OCI-LY7 (cell line): ENCODE results near the gene PTPRB. TPM values are rescaled to one million over a fixed set of nuclear protein-coding genes. Genes with fewer than 3 reads are reported as not detected.
"Not testable (repeated sequence)": the region's sequence is repeated elsewhere in the genome, so short reads cannot be mapped to it uniquely, and the experiment has no call there.

Experiments
- BruUV-seq: library from RNA; stranded (reverse); fragments of 400-500 nt; replicated peaks from 2 replicates; lab custom pipeline; 2021; lab: Mats Ljungman, UMichigan
- CTCF ChIA-PET: fragments of 300-600 bp; sonication (Branson Sonifier 250); formaldehyde crosslinking; loops from one replicate; lab custom pipeline; 2022; ENCODE audit warnings: antibody characterized with exemption; ENCODE audit not compliant: unreplicated experiment; lab: Charles Lee
- POLR2A ChIA-PET: fragments of 300-600 bp; sonication (Branson Sonifier 250); formaldehyde crosslinking; loops from one replicate; lab custom pipeline; 2022; ENCODE audit warnings: antibody characterized with exemption; lab: Charles Lee
- DNase-seq: peaks from one replicate; pipeline ENCODE4 v3.0.0-alpha.2; 2015; ENCODE audit warnings: low spot score
- H2AFZ ChIP-seq: fragments of 200-600 bp; sonication (generic), shearing (Covaris generic); 2 replicates; pipeline ENCODE4 v1.6.1; 2014; ENCODE audit warnings: mild to moderate bottlenecking, antibody characterized with exemption, low read length, moderate library complexity
- H3K27ac ChIP-seq: fragments of 200-600 bp; sonication (generic); 2 replicates; pipeline ENCODE4 v1.5.1; 2014; ENCODE audit warnings: mixed run types, low read depth, mild to moderate bottlenecking, moderate library complexity, low read length, inconsistent platforms; ENCODE audit not compliant: poor library complexity, severe bottlenecking
- H3K36me3 ChIP-seq: fragments of 200-600 bp; sonication (generic); 2 replicates; pipeline ENCODE4 v1.6.1; 2014; ENCODE audit warnings: mild to moderate bottlenecking, antibody characterized with exemption, low read length, moderate library complexity, mixed read lengths; ENCODE audit not compliant: insufficient read depth
- H3K4me1 ChIP-seq: fragments of 200-600 bp; sonication (generic); 2 replicates; pipeline ENCODE4 v1.5.1; 2014; ENCODE audit warnings: mild to moderate bottlenecking, low read length; ENCODE audit not compliant: insufficient read depth, poor library complexity, severe bottlenecking
- H3K4me2 ChIP-seq: fragments of 200-600 bp; sonication (generic); 2 replicates; pipeline ENCODE4 v1.6.1; 2014; ENCODE audit warnings: mild to moderate bottlenecking, low read length
- H3K4me3 ChIP-seq: fragments of 200-600 bp; sonication (generic); 2 replicates; pipeline ENCODE4 v1.5.1; 2014; ENCODE audit warnings: mild to moderate bottlenecking, low read depth, low read length; ENCODE audit not compliant: poor library complexity, severe bottlenecking
- H3K79me2 ChIP-seq: fragments of 200-600 bp; sonication (generic); 2 replicates; pipeline ENCODE4 v1.6.1; 2016; ENCODE audit warnings: low read depth, mild to moderate bottlenecking, low read length, moderate library complexity, mixed read lengths; ENCODE audit not compliant: insufficient read depth
- H3K9me2 ChIP-seq: fragments of 200-600 bp; sonication (generic); 2 replicates; pipeline ENCODE4 v1.6.1; 2016; ENCODE audit warnings: mild to moderate bottlenecking, low read length, mixed read lengths; ENCODE audit not compliant: insufficient read depth
- H3K9me3 ChIP-seq: fragments of 200-600 bp; sonication (generic); 2 replicates; pipeline ENCODE4 v1.6.1; 2014; ENCODE audit warnings: mild to moderate bottlenecking, mixed run types, low read length, mixed read lengths
- H4K20me1 ChIP-seq: fragments of 200-600 bp; sonication (generic); 2 replicates; pipeline ENCODE4 v1.6.1; 2014; ENCODE audit warnings: mild to moderate bottlenecking, antibody characterized with exemption, low read length, moderate library complexity, mixed read lengths; ENCODE audit not compliant: insufficient read depth
- EZH2phosphoT487 ChIP-seq: fragments of 200-600 bp; sonication (generic); IDR thresholded peaks from 2 replicates; pipeline ENCODE4 v1.6.1; 2018; ENCODE audit warnings: low read depth, borderline replicate concordance, mild to moderate bottlenecking, mixed run types, antibody characterized with exemption, low read length, moderate library complexity, mixed read lengths
- intact Hi-C: fragments of 100-400 bp; cut with micrococcal nuclease; formaldehyde crosslinking; loops from one replicate; pipeline ENCODE4 v1.10.0; 2022; ENCODE audit not compliant: unreplicated experiment
- total RNA-seq, 2 experiments: library from RNA; depleted of rRNA in 1 of 2; stranded (reverse); fragments of >200 nt in 1 of 2; shearing (Covaris generic) in 1 of 2; gene quantifications; 2 replicates each; pipeline ENCODE4 v1.2.3, GENCODE V29; 2014 to 2022
- TF ChIP-seq, protein P1 (sequence below): fragments of 200-600 bp; sonication (generic); conservative IDR thresholded peaks from 2 replicates; pipeline ENCODE4 v1.5.1; 2014; ENCODE audit warnings: mild to moderate bottlenecking, antibody characterized with exemption, low read length, moderate library complexity, mixed read lengths

The PTPRB gene
- total RNA-seq, 2 experiments from 2014 or later: not detected

DNA sequence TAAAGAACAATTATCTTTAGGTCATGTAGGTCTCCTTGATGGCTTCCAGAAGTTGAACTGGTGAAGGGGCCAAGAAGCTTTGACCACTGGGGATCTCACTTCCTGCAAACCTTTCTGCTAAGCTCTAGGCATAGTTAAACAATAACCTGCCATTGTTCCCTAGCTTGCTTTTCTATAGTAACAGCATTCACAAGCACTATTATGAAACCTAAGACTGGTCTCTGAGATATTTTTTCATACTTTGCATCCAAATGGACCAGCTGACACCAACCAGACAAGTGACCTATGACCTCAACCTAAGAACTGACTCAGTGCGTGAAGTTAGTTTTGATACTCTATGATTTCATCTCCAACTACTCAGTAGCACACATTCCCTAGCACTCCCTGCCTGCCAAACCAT, 129.1 kb downstream of the PTPRB start:
- no peaks in the 10 kb centered on the region for H3K79me2 ChIP-seq
- no peaks in the 10 kb centered on the region for H3K36me3 ChIP-seq
- H3K4me2 ChIP-seq: no peak overlapping the region
- no peak overlapping the region for H3K27ac ChIP-seq
- no TSS peak for BruUV-seq
- no peak overlapping the region for H3K4me3 ChIP-seq
- CTCF ChIA-PET: no interaction called here
- no peak overlapping the region for H2AFZ ChIP-seq
- TF ChIP-seq EZH2phosphoT487: no peak
- TF ChIP-seq, protein P1, sequence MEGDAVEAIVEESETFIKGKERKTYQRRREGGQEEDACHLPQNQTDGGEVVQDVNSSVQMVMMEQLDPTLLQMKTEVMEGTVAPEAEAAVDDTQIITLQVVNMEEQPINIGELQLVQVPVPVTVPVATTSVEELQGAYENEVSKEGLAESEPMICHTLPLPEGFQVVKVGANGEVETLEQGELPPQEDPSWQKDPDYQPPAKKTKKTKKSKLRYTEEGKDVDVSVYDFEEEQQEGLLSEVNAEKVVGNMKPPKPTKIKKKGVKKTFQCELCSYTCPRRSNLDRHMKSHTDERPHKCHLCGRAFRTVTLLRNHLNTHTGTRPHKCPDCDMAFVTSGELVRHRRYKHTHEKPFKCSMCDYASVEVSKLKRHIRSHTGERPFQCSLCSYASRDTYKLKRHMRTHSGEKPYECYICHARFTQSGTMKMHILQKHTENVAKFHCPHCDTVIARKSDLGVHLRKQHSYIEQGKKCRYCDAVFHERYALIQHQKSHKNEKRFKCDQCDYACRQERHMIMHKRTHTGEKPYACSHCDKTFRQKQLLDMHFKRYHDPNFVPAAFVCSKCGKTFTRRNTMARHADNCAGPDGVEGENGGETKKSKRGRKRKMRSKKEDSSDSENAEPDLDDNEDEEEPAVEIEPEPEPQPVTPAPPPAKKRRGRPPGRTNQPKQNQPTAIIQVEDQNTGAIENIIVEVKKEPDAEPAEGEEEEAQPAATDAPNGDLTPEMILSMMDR: no peak
- H3K4me1 ChIP-seq: no peaks in the 10 kb centered on the region
- intact Hi-C loops: no loop called here
- DNase-seq: no peak
- H4K20me1 ChIP-seq: no peaks in the 10 kb centered on the region
- no peaks in the 10 kb centered on the region for H3K9me2 ChIP-seq
- H3K9me3 ChIP-seq: no peaks in the 10 kb centered on the region
- POLR2A ChIA-PET: no interaction called here

DNA sequence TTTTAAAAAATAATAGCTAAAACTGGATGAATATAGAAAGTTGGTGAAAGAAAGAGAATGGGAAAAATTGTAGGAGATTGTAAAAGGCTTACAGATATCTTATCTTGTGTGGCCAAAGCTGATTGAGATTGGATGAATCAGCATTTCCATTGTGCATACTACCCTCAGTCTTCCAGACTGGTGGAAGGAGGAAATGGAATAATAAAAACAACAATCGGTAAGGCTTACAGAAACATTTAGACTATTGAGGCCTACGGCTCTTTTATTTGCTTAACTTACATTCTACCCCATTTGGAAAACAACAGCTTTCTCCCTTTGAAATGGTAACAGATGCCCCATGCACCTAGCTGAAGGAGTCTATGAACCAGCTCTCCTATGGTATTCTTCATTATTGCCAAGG, 129.8 kb downstream of the PTPRB start:
- Histone ChIP-seq H3K9me2 (no peaks in the 10 kb centered on the region), H3K36me3 (no peaks in the 10 kb centered on the region), H3K4me1 (no peaks in the 10 kb centered on the region), H3K4me2 (no peak overlapping the region), H3K79me2 (no peaks in the 10 kb centered on the region), H3K9me3 (no peaks in the 10 kb centered on the region), H3K27ac (no peak overlapping the region), H3K4me3 (no peak overlapping the region), H4K20me1 (no peaks in the 10 kb centered on the region), H2AFZ (no peak overlapping the region)
- no TSS peak for BruUV-seq
- ChIA-PET POLR2A (no interaction called here), CTCF (no interaction called here)
- no peak for TF ChIP-seq EZH2phosphoT487
- TF ChIP-seq, protein P1: no peak
- intact Hi-C loops: no loop called here
- DNase-seq: no peak

DNA sequence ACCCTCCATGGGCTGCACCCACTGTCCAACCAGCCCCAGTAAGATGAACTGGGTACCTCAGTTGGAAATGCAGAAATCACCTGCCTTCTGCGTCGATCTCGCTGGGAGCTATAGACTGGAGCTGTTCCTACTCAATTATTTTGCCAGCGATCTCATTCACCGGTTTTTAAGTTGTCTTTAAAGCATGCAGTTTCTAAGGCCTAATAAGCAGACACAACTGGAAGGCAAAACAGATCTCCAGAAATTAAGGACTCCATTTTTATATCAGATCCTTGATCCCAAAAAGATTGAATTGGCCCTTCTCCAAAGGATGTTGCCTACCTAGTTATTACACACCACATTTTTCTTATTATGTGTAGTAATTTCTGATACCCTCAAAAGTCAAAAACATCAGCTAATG, 139.7 kb downstream of the PTPRB start:
- TF ChIP-seq EZH2phosphoT487: no peak
- TF ChIP-seq, protein P1: no peak
- no peaks in the 10 kb centered on the region for H4K20me1 ChIP-seq
- no TSS peak for BruUV-seq
- no peaks in the 10 kb centered on the region for H3K9me2 ChIP-seq
- no peak overlapping the region for H3K4me3 ChIP-seq
- ChIA-PET CTCF (no interaction called here), POLR2A (interaction anchor here (0.6 to 0.8 kb wide), 2 partner anchors 8 to 196 kb away, joined by 3 read pairs; no protein-coding TSS in a partner anchor)
- no peaks in the 10 kb centered on the region for H3K79me2 ChIP-seq
- H3K4me1 ChIP-seq: peaks cover 7% of the 10 kb centered on the region
- no peak overlapping the region for H2AFZ ChIP-seq
- H3K36me3 ChIP-seq: no peaks in the 10 kb centered on the region
- 0 out of 2 replicates have a peak, but pooled peaks cover 6% of the 10 kb centered on the region for H3K9me3 ChIP-seq
- intact Hi-C loops: no loop called here
- no peak overlapping the region for H3K27ac ChIP-seq
- H3K4me2 ChIP-seq: no peak overlapping the region
- no peak for DNase-seq

DNA sequence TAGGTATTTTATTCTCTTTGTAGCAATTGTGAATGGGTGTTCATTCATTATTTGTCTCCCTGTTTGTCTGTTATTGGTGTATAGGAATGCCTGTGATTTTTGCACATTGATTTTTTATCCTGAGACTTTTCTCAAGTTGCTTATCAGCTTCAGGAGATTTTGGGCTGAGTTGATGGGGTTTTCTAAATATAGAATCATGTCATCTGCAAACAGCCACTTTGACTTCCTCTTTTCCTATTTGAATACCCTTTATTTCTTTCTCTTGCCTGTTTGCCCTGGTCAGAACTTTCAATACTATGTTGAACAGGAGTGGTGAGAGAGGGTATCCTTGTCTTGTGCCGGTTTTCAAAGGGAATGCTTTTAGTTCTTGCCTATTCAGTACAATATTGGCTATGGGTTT, 144.3 kb downstream of the PTPRB start:
- not testable (repeated sequence) for BruUV-seq

More for the DNA sequence above, 144.3 kb downstream of the PTPRB start:
- intact Hi-C loops, H3K79me2 ChIP-seq, H3K9me2 ChIP-seq, H4K20me1 ChIP-seq, CTCF ChIA-PET, H2AFZ ChIP-seq, H3K4me2 ChIP-seq, H3K36me3 ChIP-seq, H3K27ac ChIP-seq, H3K4me3 ChIP-seq, POLR2A ChIA-PET: not testable (repeated sequence)
- Histone ChIP-seq H3K4me1 (peaks cover 12% of the 10 kb centered on the region), H3K9me3 (peaks cover 28% of the 10 kb centered on the region; the same call in 1 of the 2 replicates)
- DNase-seq: peak; percentile 17
